Peyer's patch (tissue), 4 donors: ENCODE results near the gene FMR1.

Experiments used
- POLR2A ChIP-seq, 2 donors: fragments of 450-650 bp; IDR thresholded peaks; one replicate each; pipeline ENCODE4 v1.5.1; 2017; ENCODE audit warnings: antibody characterized with exemption in 2 of 2, mild to moderate bottlenecking in 2 of 2, moderate library complexity in 2 of 2
- TF ChIP-seq, protein P1 (sequence below), 6 experiments: fragments of 450-650 bp in 4 of 6; fragments of 200-600 bp in 2 of 6; sonication (generic) in 1 of 6; IDR thresholded peaks; one replicate each; pipeline ENCODE4 v1.5.1; 2017 to 2019; ENCODE audit warnings: antibody characterized with exemption in 6 of 6, mild to moderate bottlenecking in 3 of 6, moderate library complexity in 1 of 6

DNA sequence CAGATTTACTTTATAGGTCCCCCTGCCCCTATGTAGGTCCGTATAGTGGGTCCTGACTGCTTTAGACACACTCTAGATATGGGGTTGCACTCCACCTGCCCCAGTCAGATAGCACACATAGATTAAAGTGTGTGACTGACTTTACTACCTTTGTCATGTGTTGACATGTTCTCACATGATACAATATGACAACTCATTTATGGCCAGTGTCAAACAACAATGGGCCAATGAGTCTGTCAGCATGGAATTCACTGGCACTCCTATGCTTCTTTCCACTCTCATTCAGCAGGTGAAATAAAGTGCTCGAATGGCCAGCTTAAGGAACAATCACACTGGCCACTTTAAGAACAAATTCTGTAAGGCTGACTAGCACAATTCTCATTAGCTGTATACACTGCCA lies 45.6 kb downstream of the FMR1 start:
- TF ChIP-seq POLR2A (IDR thresholded peaks at IDR 0.05) = no peak
- TF ChIP-seq, protein P1, sequence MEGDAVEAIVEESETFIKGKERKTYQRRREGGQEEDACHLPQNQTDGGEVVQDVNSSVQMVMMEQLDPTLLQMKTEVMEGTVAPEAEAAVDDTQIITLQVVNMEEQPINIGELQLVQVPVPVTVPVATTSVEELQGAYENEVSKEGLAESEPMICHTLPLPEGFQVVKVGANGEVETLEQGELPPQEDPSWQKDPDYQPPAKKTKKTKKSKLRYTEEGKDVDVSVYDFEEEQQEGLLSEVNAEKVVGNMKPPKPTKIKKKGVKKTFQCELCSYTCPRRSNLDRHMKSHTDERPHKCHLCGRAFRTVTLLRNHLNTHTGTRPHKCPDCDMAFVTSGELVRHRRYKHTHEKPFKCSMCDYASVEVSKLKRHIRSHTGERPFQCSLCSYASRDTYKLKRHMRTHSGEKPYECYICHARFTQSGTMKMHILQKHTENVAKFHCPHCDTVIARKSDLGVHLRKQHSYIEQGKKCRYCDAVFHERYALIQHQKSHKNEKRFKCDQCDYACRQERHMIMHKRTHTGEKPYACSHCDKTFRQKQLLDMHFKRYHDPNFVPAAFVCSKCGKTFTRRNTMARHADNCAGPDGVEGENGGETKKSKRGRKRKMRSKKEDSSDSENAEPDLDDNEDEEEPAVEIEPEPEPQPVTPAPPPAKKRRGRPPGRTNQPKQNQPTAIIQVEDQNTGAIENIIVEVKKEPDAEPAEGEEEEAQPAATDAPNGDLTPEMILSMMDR (IDR thresholded peaks at IDR 0.05) = no peak
